ENCODE measurements around the gene FBXW7.

The FBXW7 gene

DNA sequence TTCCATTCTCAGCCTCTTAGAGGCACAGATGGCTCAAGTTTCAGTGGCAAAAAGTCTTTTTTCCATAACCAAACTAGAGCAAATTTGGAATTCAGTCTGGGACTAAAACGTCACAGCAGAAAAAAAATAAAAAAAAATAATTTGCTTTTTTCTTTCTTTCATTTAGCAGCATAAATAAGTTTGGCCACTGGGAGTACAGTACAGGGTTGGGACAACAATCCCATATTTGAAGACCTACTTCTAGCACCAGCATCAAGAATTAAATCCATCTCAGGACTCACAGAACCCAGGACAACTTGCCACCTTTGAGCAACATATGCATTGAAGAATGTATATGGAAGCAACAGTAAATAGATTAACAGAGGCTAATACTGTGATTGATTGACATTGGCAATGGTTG, 214.0 kb downstream of the FBXW7 start:
- DNase-seq: no peak

DNA sequence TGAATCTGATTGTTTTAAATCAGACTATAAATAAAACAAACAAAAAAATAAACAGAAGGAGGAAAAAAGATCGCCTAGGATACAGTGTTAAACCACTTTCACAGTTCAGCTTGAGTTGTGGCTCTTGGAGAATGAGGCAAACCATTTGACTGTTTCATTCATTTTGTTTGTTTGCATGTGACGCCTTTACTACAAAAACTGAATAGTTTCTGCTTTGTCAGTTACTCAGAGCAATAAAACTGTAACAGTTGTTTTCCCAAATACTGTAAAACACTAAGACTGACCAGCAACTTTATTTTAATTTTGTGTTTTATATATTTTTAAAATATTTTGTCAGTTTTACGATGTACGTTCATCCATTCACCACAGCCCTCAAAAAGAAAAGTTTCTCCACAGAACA, 214.5 kb downstream of the FBXW7 start:
- DNase-seq: no peak

DNA sequence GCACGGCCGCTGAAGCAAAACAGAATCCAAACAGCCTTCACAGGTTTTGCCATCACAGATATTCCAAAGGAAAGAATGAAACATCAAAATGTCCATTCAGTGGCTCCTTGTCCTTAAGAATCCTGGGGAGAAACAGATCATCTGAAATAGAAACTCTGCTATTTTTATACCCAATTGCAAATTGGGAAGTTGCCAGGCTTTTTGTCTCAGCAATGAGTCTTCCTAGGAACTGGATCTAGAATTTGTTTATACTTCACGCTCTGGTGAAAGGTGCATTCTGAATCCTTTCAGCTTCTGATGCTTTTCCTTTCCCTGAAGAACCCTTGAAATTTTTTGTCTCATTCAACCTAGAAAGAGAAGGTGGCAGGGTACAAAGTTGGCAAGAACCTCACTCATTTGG, 218.9 kb downstream of the FBXW7 start:
- DNase-seq: no peak

DNA sequence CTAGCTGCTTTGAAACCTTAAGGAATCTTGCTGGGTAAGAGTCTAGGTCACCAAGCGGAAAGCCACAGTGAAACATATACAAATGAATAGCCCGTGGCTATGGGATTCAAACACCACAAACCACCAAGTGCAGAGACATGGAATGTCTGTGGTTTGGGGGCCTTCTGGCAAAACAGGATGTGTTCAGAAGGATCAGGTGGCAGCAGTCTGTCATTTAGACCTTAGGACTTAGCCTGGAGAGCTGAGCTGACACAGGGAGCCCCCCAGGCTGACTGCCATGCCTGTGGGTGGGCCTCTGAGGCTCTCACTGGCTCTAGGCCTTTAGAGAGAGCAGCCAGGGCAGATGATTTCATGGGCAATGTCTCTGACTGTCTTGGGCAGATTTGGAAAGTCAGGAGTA, 225.6 kb downstream of the FBXW7 start:
- no peak for DNase-seq

DNA sequence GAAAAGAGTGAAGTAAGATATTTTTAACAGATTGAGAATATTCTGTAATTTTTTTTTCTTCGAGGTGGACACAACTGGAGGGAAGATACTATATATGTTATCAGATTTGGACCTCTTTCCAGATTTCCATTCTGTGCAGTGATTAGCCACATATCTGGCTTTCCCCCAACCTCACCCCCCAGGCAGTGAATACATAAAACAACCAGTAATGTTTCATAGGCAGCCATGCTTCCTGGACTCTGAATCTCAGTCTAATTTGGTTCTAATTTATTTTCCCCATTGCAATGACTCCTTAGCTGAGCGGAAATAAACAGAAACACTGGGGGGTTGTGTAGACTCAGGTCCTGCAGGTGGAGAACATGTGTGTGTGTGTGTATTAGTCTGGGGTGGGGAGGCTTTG, 226.5 kb downstream of the FBXW7 start:
- DNase-seq: no peak

DNA sequence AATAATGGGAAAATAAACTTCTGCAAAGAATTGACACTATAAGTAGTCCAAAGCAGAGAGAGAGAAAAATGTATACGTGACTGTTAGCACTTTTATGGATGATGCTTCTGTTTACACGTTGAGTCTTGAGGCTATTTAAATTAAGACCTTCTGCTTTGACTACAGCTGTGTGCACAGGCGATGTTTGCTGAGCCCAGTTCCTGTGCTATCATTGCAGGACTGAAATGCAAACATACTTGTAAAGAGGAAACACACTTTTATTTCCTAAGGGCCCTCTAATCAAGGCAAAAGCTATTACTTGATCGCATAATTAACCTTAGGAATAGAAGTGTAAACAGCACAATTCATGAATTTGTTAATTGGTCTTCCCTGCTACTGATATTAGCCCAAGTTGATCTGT, 226.9 kb downstream of the FBXW7 start:
- DNase-seq: no peak

DNA sequence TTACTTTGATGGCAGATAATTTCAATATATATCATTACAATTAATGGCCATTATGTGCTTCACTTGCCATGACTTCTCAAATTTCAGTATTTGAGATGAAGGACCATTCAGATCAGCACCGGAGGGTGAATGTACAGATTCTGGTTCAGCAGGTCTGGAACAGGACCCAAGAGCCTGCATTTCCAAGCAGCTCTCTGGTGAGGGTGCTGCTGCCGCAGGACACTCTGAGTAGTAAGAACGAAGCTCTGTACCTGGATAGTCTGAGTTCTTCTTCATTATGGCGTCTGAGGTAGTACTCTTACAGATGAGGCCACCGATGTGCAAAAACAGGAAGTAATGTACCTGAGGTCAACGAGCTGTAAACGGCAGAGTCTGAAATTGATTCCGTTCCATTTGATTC, 228.2 kb downstream of the FBXW7 start:
- DNase-seq: no peak

DNA sequence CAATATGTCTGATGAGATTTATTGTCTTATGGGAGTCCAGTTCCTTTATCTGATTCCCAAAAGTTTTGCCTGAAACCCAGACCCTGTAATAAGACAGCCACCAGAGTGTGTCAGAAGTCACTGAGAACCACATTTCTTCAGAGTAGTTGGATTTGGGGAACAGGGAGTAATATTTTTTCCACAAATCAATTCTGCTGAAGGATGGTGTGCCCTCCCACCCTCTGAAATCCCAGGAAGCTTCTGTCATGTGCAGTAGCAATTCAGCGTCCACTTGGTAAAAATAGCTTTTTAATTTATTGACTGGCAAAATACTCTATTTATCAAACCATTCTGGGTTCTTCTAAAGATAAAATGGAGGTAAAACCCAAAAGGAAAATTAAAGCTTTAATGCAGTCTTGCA, 229.4 kb downstream of the FBXW7 start:
- no peak for DNase-seq

DNA sequence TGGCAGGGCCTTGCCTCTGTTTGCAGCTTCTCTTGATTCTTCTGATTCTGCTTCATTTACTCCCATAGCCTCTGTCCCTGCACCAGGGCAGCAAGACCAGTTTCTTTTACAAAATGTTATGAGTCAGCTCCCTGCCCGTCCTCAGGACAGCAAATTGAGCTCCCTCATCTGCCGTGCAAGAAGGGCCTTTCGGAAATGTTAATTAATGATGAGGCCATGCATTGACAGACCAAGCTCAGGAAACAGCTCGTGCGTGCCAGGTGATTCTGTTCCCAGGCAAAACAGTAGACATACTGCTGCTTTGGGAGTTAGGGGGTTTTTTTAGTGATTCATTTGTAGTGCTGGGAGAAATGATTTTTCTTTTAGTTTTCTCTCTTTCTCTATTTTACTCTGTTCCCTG, 231.7 kb downstream of the FBXW7 start:
- DNase-seq: no peak

DNA sequence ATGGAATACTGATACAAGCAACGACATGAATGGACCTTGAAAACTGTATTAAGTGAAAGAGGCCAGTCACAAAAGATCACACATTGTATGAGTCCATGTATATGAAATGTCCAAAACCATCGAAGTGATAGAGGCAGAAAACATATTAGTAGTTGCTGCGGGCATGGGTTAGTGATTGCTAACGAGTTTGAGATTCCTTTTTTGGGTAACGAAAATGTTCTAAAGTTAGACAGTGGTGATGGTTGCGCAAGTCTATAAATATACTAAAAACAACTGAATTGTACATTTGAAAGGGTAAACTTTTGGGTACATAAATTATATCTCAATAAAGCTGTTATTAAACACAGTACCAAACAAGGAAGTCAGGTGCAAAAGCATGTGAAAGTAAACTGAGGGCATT, 234.5 kb downstream of the FBXW7 start:
- no peak for DNase-seq

DNA sequence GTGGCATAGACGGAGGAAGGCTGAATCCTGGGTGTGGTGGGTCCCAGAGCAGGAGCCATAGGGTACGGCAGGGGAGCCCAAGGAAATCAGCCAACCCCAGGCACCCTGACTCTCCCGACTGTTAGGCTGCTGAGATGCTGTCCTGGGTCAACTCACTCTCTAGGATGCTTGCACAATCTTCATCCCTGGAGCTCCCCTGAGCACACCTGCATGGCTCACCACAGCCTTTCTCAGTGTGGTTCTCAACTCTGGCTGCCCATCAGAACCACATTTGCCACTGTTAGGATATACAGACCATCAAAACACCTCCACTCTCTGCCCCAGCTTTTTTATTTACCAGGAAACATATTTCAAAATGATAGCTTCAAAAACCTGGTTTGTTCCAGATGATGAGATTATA, 236.3 kb downstream of the FBXW7 start:
- no peak for DNase-seq

DNA sequence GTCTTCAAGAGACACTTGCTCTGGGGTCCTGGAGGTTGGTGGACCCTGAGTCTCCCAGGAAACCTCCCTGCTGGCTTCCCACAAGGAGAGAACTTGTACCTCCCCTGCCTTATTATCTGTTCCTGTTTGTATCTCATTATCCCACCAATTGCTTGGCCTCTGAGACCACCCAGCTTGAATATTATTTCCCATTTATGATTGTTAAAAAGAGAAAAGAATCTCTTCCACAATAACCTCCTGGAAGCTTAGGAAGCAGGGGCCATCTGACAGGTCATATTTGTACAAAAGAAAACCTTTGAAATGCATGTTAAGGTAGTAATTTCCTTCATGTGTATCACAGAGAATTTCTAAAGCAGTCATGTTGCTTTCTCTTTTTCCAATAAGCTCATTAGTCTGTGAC, 239.5 kb downstream of the FBXW7 start:
- peak; percentile 47 for DNase-seq

DNA sequence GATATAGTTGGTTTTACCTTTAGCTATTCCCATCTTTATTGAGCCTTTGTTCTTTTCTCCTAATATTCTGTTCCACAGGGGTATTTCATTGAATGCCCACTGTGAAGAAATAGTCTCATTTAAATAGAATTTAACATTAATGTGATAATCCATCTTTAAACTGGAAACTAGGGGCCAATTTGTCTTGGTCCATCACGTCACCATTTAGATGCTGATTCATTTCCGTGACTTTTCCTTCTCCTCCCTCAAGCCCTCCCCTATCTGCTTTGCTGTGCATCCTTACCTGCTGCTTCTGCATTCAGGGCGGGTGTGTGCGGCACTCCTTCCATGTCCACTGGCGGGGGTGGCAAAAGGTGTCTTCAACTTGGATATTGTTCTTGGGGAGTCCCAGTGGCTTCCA, 241.1 kb downstream of the FBXW7 start:
- no peak for DNase-seq

DNA sequence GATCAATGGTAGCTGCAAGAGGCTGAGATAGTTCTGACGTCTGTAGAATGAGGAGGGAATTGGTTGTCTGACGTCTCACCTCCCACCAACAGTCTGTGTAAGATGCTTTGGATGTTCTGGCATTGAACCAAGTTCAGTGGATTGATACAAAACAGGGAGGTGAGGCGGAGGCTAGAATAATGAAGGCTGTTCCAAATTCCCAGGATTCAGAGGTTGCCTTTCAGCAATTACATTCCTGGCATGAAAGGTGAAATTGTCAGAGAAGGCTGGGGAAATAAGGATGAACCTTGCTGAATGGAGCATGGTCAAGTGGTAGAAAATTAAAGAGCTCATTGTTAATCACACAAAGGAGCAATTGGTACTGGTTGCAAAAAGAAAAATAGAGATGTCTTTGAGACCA, 241.6 kb downstream of the FBXW7 start:
- peak; percentile 21 for DNase-seq

DNA sequence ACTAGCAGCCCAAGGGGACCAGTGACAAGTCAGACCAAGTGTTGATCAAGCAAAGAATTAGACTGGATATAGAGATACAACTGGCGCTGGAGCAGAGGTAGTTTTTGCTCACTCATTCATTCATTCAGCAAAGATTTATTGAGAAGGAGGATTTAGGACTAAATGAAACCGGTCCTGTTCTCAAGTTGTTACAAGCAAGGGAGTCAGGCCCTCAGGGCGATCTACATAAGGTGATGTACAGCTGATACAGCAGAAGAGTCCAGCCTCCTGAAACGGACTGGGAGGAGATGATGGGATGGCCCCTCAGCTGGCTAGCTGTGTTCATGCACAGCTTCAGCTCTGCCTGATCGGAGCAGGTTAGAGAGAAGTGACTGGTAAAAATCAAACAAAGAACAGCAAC, 242.4 kb downstream of the FBXW7 start:
- DNase-seq: no peak

DNA sequence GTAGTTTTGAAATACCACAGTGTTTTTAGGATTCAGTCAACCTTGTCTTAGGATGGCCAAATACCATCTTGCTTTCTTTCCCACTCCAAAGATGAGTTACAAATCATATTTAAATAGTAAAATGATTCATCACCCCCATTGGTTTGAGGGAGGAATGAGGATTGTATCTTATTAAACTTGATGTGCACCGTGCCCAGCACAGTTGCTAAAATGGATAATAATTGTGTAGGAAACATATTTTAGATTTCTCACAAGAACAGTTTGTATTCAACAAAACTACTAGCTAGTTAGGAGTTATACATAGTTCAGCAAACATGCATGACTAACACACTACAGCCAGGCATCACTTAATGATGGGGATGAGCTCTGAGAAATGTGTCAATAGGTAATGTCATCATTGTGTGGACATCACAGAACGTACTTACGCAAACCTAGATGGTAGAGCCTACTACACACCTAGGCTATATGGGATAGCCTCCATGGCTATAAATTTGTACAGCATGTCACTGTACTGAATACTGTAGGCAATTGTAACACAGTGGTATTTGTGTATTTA, 245.4 kb downstream of the FBXW7 start:
- no peak for DNase-seq

DNA sequence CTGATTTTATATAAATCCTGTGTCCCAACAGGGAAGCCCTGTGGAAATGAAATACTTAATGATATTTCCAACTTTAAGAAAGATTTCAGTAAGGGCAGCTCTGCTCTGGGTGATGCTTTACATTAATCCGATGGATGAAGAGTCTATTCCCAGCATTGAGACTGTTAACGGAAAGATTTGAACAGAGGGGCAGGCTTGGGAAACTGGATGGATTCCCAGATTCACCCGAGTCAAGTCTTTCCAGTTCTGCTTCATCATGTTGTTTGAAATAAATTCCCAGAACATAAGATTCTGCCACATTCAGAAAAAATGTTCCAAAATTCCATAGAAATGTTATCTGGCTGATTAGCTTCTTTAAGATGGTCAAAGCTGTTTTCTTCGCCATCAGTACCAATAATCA, 246.0 kb downstream of the FBXW7 start:
- no peak for DNase-seq

DNA sequence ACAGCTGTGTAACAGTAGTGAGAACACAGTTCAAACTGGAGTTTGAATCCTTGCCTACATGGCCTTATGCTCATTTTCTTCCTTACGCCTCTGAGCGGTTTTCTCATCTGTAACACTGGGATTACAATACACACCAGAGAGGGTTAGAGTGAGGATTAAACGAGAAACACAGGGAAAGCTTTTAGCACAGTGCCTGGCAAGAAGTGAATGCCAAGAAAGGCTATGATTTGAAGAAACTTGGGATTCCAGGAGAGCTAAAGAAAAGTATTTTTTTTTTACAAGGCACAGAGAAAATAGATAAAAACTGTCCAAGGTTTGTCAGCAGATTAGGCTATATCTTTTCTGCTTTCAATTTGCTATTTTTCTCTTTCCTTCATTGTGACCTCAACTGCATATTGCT, 246.4 kb downstream of the FBXW7 start:
- DNase-seq: no peak

DNA sequence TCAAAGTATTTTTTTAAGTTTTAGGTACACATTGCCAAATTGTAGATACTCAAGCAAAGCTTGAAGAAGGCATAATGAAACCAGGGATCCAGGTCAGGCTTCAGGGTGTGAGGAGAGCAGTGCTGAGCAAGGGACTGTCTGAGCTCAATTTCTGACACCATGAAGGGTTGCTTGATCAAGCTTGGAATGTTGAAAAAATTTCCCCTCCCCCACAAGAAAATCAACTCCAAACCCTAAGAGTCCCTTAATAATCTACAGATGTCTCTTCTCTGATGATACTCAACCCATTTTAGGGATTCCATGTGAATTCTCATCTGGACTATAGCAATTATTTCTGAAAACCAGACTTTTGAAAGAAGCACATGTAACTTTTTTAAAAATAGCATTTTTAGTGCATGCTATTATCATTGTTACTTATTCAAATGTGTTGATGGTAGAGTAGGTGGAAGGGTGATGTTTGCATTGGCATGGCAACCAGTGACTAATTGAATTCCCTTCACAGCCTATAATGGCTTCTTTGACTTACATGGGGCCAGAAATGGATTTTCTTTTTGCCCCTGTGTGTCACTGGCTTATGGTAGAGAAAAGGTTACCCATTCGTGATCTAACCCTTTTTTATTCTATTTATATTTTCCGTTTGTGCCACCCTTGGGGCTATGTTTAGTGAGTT, 252.0 kb downstream of the FBXW7 start:
- DNase-seq: no peak

DNA sequence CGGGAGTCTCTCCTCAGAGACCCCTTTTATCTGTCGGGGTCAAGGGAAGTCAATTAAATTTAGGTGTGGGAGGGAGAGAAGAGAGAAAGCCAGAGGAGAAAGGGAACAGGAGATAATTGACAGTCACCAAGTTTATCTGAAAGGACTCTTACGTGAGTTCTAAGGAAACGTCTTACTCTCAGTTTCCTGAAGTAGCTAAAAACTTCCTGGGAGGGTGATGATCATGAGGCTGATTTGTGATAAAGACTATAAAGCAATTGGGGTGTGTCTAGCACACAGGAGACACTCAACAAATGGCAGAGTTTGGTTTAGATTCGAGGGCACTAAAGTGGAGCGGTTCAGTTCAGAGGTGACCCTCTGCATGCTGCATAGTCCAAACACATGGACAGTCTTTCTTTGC, 254.1 kb downstream of the FBXW7 start:
- DNase-seq: no peak

DNA sequence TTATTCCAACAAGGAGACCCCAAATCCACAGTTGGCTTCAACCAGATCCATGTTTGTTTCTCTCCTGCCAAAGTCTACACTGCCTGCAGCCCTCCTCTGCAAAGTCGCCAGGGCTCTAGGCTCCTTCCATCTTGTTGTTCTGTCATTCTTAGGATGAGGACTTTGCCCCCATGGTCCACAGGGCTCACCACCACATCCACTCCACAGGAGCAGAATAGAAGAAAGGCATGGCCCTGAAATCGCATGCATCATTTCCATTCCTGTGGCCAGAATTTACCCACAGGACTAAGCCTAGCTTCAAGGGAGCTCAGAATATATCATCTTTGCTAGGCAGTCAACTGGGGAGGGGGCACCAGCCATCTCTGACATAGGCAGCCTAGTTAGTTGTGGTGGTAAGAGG, 254.7 kb downstream of the FBXW7 start:
- DNase-seq: no peak

DNA sequence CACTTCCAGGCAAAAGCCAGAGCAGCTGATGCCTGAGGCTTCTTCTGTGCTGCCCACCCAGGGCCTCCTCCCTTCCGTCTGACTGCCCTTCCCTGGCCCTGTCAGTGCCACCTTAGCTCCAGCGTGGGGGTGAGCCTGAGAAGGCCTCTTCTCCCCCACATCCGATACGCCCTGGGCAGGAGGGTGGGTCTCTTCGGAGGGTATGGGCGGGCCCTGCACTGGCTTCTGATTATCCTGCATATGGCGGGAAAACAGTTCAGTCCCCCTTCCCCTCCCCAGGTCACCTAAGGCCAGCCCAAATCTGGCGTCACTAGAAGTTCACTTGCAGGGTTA, 256.7 kb downstream of the FBXW7 start:
- no peak for DNase-seq

DNA sequence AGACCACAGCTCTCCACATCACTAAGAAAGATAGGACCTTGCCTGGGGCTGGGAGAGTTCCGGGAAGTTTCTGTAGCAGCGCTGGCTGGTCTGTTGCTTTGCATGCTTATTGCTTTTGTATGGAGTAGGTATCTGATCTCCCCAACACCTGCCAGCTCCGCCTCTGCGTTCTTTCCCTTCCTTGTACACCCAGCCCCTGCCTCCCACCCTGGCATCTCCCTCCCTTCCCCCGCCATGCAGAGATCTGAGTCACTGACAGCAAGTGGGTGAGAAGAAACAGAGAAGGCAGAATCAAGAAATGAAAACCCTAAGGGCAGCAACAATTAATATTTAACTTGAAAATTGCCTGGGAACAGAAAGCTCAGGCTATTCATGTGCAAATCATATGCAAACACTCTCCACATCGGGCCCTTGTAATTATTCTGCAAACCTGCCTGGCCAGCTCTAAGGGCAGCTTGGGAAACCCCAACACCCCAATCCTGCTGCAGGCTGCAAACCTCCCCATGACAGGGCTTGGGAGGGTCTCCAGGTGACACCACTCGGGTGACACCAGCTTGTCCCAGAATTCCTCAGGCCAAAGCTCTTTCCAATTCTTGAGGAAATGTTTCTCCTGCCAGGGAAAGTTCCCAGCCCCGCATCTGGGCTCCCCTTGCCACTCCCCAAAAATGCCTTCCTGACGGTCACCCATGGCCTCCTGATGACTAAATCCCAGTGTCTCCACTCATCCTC, 257.2 kb downstream of the FBXW7 start:
- DNase-seq: no peak

DNA sequence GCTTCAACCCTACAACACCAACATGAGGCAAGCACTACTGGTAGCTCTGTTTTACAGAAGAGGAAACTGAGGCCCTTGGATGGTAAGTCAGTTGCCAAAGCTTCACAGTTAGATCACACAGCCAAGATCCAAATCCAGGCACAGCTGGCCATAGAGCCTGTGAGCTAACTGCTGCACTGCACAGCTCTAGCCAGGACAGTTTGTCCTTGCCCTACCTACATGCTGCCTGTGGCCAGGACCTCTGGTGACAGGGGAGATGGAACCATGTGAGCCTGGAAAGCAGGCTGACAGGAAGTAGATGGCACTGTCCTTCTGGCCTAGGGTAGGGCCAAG, 257.8 kb downstream of the FBXW7 start:
- DNase-seq: no peak

DNA sequence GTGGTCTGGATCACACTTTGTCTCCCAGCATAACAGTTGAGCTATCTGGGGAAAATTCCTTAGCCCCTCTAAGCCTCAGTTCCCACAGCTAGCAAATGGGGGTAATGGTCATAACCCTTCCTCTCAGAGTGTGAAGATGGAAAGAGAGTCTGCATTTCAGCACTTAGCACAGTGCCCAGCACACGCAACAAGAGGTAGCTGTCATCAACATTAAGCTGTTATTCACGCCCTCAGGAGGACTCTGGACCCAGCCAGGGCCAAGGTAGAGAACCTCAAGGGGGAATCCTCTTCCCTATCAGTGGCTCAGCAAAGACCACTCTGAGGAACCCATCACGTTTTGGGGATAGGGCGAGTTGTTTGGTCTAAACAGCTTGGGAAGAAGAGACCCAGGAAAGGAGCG, 258.6 kb downstream of the FBXW7 start:
- DNase-seq: no peak

Measured in NCI-H2227 treated with DMSO at 0.1 percent for 48 hours (cell line).